Adrenal gland (tissue), 5 donors: Measurements from ENCODE around the gene C13orf46.

Experiments
- POLR2A ChIP-seq, 2 donors: fragments of 450-650 bp; IDR thresholded peaks; one replicate each; pipeline ENCODE4 v1.6.1; 2017; ENCODE audit warnings: antibody characterized with exemption in 2 of 2, mild to moderate bottlenecking in 2 of 2, moderate library complexity in 1 of 2
- TF ChIP-seq, protein P1 (sequence below), 6 experiments: fragments of 450-650 bp in 4 of 6; fragments of 200-600 bp in 2 of 6; sonication (generic) in 1 of 6; IDR thresholded peaks; 1 replicate in 5 of 6; 2 replicates in 1 of 6; pipeline versions ENCODE4 v1.5.1 to v1.8.0; 2016 to 2021; ENCODE audit warnings: antibody characterized with exemption in 6 of 6, mild to moderate bottlenecking in 2 of 6, moderate library complexity in 1 of 6
- donor health status: DM: no; HTN: no; CAD: no.

DNA sequence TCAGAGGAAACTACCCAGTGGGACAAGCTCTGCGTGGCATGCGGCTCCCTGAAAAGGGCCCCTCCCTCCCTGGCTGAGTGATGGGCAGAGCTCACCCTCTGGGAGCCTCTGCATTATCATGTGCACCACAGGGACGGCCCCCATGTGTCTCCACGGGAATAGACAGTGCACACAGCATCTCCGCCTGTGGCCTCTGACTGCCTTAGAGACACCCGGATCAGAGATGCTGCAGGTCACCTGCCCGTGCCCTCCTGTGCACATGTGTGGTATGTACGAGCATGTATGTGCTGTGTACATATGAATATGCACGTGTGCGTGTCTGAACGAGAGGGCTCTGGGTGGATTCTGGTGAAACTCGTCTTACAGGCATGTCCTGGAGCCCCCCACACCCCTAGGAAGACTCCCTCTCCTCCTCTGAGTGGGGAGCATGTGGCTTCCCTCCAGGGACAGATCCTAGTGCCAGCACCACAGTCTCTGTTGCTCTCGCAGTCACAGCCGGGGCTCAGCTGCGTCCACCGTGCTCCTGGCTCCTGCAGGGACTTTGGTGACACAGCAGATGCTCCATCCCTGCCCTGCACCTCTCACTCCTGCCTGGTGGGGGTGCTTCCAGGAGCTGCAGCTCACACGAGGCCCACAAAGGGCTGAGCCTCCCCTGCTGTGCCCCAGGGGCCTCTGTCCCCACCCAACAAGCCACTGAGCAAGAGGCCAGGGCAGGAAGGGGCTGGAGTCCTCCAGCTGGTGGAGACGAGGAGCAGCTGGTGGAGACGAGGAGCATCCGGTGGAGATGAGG, 19.6 kb downstream of the C13orf46 start:
- TF ChIP-seq, protein P1, sequence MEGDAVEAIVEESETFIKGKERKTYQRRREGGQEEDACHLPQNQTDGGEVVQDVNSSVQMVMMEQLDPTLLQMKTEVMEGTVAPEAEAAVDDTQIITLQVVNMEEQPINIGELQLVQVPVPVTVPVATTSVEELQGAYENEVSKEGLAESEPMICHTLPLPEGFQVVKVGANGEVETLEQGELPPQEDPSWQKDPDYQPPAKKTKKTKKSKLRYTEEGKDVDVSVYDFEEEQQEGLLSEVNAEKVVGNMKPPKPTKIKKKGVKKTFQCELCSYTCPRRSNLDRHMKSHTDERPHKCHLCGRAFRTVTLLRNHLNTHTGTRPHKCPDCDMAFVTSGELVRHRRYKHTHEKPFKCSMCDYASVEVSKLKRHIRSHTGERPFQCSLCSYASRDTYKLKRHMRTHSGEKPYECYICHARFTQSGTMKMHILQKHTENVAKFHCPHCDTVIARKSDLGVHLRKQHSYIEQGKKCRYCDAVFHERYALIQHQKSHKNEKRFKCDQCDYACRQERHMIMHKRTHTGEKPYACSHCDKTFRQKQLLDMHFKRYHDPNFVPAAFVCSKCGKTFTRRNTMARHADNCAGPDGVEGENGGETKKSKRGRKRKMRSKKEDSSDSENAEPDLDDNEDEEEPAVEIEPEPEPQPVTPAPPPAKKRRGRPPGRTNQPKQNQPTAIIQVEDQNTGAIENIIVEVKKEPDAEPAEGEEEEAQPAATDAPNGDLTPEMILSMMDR (IDR thresholded peaks at IDR 0.05): no peak
- TF ChIP-seq POLR2A (IDR thresholded peaks at IDR 0.05): no peak
